ENCODE data around the gene ATRAID. TPM values are rescaled to one million over a fixed set of nuclear protein-coding genes. Genes with fewer than 3 reads are reported as not detected.

Gene ATRAID
- total RNA-seq, 1 experiment from 2014 or later, result 108 TPM

- Histone ChIP-seq H3K79me2 (ENCODE audit: insufficient read depth, low read length) (no peaks in the 10 kb centered on the region), H2AK5ac (ENCODE audit: insufficient read length, low read length) (no peak overlapping the region), H2BK15ac (ENCODE audit: low read depth, low read length) (no peak overlapping the region), H3K18ac (ENCODE audit: insufficient read length, low read depth, low read length) (no peak overlapping the region), H2BK5ac (ENCODE audit: insufficient read length, low read length) (no peak overlapping the region), H3K23me2 (ENCODE audit: insufficient read length, low read depth, low read length, poor library complexity, severe bottlenecking) (no peaks in the 10 kb centered on the region), H3K56ac (ENCODE audit: insufficient read length, low read depth, low read length) (no peak overlapping the region), H4K91ac (ENCODE audit: insufficient read length, low read depth, low read length) (no peak overlapping the region), H3K4ac (ENCODE audit: low read depth, low read length) (no peak overlapping the region), H3K27me3 (ENCODE audit: insufficient read depth, low read length) (no peaks in the 10 kb centered on the region), H3T11ph (ENCODE audit: low read length) (no peak overlapping the region), H3K4me1 (ENCODE audit: insufficient read depth, low read length) (no peaks in the 10 kb centered on the region), H3K23ac (ENCODE audit: insufficient read length, low read depth, low read length) (no peak overlapping the region), H4K5ac (ENCODE audit: insufficient read length, low read depth, low read length) (no peak overlapping the region), H3K9me3 (ENCODE audit: control insufficient read depth, low read depth, low read length) (no peaks in the 10 kb centered on the region), H2BK120ac (ENCODE audit: low read depth, low read length, poor library complexity, severe bottlenecking) (no peak overlapping the region), H3K4me2 (ENCODE audit: insufficient read depth, insufficient read length, low read length) (no peak overlapping the region), H4K20me1 (ENCODE audit: control insufficient read depth, insufficient read depth, insufficient read length) (no peaks in the 10 kb centered on the region), H3K14ac (ENCODE audit: insufficient read depth, low read length) (no peak overlapping the region), H3K79me1 (ENCODE audit: insufficient read depth, low read depth, low read length, poor library complexity, severe bottlenecking) (no peaks in the 10 kb centered on the region), H2BK20ac (ENCODE audit: low read depth, low read length, poor library complexity, severe bottlenecking) (no peak overlapping the region), H2BK12ac (ENCODE audit: insufficient read length, low read depth, low read length) (no peak overlapping the region), H4K8ac (replicated peaks; ENCODE audit: insufficient read length, low read depth, low read length) (no peak overlapping the region), H3K27ac (ENCODE audit: insufficient read length, low read depth, low read length) (no peak overlapping the region), H3K9ac (ENCODE audit: extremely low read depth, insufficient read length, low read length) (no peak overlapping the region), H2AFZ (ENCODE audit: low read length) (no peak overlapping the region)
- Mint-ChIP-seq H3K4me3 (no peak overlapping the region), H3K27ac (no peak overlapping the region), H3K27me3 (ENCODE audit: low read depth) (no peaks in the 10 kb centered on the region), H3K36me3 (ENCODE audit: insufficient read depth in 1 of 3, low read depth in 3 of 3) (peaks cover 38 to 76% (median 68%) of the 10 kb centered on the region in 3 experiments), H3K9me3 (no peaks in the 10 kb centered on the region), H3K4me1 (no peaks in the 10 kb centered on the region)
- DNase-seq, result no peak
- WGBS (ENCODE audit: extremely low coverage, insufficient read length, low lambda C conversion rate), result no CpG with 5 or more reads among the region's 16 CpGs
- TF ChIP-seq CTCF (conservative IDR thresholded peaks at IDR 0.05), result no peak
Observed at GRCh38 chr2:27242614-27242951, 30.7 kb downstream of the ATRAID start.
